ENCODE data around the gene ERC1. TPM values are rescaled to one million over a fixed set of nuclear protein-coding genes. Genes with fewer than 3 reads are reported as not detected.

ERC1 gene
- 35.9 and 43.7 TPM in 2 replicates for total RNA-seq

DNA sequence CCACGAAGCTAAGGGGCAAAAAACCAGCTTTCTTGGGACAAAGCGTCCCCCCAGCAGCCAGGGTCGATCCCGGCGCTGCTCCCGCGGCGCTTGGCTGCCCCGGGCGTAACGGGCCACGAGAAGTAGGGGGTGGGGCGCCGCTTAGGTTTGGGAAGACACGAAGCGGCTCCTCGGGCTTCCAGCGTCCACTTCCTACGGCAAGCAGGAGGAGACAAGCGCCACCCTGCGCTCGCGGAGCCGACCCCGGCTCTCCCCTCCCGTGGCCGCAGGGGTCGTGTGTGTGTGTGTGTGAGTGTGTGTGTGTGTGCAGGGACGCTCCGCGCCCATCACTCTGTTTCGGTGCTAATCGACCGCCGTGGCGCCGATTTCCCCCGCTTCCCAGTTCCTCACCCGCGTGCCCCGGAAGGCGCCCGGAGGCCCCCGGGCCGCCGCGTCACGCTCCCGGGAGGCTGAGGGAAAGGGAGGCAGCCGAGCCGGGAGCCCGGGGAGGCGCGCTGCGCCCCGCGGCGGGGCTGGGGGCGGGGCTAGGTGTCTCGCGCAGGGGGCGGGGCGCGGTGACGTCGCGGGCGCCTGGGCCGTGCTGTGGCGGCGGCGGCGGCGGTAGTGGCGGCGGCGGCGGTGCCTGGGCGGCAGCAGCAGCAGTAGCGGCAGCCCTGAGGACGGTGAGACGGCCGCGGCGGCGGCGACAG lies at the start of gene ERC1:
TSS of gene ERC1 (plus strand) at position 563 of the 689 bp plus-strand sequence. CDS start 36,681 bp downstream, outside the sequence.

GRCh38 chr12:949453-950191 lies 41.4 kb upstream of the ERC1 start, which contains the start of gene RAD52:
TSS of gene RAD52 (minus strand) at chr12:949694. CDS start at chr12:933058, 16,636 bp downstream.

Other genes starting within 250 kb of the ERC1 start
- gene WNK1, start 238.6 kb upstream of the ERC1 start, total RNA-seq, result 75.7 and 139 TPM in 2 replicates
- 17.5 and 19.7 TPM in 2 replicates for gene RAD52, start 41.5 kb upstream of the ERC1 start, total RNA-seq